T-helper 17 cell (primary cell): Measurements from ENCODE around the gene HAAO. TPM values are rescaled to one million over a fixed set of nuclear protein-coding genes. Genes with fewer than 3 reads are reported as not detected.
A peak's percentile ranks its signal among the peaks of the same experiment; 100 is the strongest.

Source experiments
- ATAC-seq: fragments of 150-1000 bp; cut with Tn5 transposase; 2 replicates; pipeline ENCODE4 v1.10.0; 2021; ENCODE audit warnings: mild to moderate bottlenecking, moderate library complexity
- DNase-seq, 3 donors: peaks; one replicate each; pipeline versions ENCODE4 v3.0.0 to v3.0.0-alpha.2; 2020 to 2021
- H3K9me3 ChIP-seq: one replicate; pipeline ENCODE4 v1.7.0; 2013; ENCODE audit warnings: low read length, mild to moderate bottlenecking; ENCODE audit not compliant: control insufficient read depth, poor library complexity, severe bottlenecking
- H3K27ac Mint-ChIP-seq: one replicate; pipeline ENCODE4 v1.8.0; 2022; ENCODE audit warnings: mild to moderate bottlenecking, moderate library complexity, mixed read lengths
- H3K27me3 Mint-ChIP-seq: one replicate; pipeline ENCODE4 v1.8.0; 2022; ENCODE audit warnings: mixed read lengths
- H3K36me3 Mint-ChIP-seq: one replicate; pipeline ENCODE4 v1.8.0; 2022; ENCODE audit warnings: low read depth, mixed read lengths
- H3K4me1 Mint-ChIP-seq: one replicate; pipeline ENCODE4 v1.8.0; 2022; ENCODE audit warnings: mild to moderate bottlenecking, mixed read lengths
- H3K4me3 Mint-ChIP-seq: one replicate; pipeline ENCODE4 v1.8.0; 2022; ENCODE audit warnings: mild to moderate bottlenecking, moderate library complexity, mixed read lengths
- total RNA-seq, 4 donors: library from RNA in 2 of 4; stranded (reverse) in 2 of 4; gene quantifications; one replicate each; pipeline ENCODE4 v1.2.3 and lab custom pipeline; 2022 to 2026

Gene HAAO
- total RNA-seq, 2 donors from 2014 or later, result 0.37 TPM; not detected in 1

DNA sequence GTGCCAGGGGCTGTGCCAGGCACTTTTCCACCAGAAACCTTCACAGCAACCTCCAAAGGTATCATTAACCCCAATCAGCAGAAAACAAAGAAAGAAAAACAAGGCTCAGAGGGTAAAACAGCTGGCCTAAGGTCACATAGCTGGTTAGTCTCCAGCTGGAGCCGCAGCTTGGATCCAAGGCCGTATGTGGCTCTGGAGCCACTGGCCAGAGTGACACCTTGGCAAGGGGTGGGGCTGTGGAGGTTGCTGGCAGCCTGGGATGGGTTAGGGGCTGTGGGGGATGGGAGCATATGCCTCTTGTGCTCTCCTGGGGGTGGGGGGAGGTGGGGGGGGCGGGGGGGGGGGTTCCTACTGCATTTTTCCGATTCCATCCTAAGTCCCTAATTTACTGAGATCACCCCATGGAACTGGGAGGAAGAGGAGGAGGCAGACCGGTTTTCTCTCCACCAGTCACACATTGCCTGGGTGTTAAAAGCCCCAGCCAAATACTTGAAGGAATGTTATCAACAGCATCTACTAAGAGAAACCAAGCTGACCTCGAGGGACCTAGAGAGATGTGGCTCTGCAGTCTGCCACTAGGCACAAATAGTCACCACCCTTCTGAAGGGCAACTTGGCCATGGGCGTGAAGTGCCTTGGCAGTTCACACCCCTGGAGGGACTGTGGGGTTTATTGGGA, 8.0 kb downstream of the HAAO start:
- no peak overlapping the region for H3K27ac Mint-ChIP-seq
- no peaks in the 10 kb centered on the region for H3K4me1 Mint-ChIP-seq
- H3K9me3 ChIP-seq, result no peaks in the 10 kb centered on the region
- DNase-seq, result no peak
- peaks cover 34% of the 10 kb centered on the region for H3K27me3 Mint-ChIP-seq
- H3K4me3 Mint-ChIP-seq, result no peak overlapping the region
- ATAC-seq, result no peak
- H3K36me3 Mint-ChIP-seq, result no peaks in the 10 kb centered on the region

DNA sequence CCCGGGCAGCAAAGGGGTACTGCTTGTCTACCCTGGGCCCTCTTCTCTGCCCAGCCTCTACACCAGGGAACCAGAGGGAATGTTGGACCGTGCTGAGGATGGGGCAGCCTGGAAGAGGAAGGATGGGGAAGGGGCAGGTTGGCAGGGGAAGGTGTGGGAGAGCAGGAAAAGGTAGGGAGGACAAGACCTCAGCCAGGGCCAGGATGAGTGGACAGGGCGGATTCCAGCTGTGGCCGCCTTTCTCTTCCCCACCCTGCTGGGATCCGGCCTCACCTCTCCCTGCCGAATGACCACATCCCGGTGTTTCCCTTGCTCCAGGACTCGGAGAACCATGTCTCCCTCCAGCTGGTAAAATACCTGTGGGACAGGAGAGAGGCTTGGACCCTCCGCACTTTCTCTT, 8.9 kb downstream of the HAAO start:
- ATAC-seq (no peak), DNase-seq (no peak)
- Mint-ChIP-seq H3K27ac (no peak overlapping the region), H3K27me3 (peaks cover 30% of the 10 kb centered on the region), H3K4me3 (no peak overlapping the region), H3K36me3 (no peaks in the 10 kb centered on the region), H3K4me1 (no peaks in the 10 kb centered on the region)
- no peaks in the 10 kb centered on the region for H3K9me3 ChIP-seq

DNA sequence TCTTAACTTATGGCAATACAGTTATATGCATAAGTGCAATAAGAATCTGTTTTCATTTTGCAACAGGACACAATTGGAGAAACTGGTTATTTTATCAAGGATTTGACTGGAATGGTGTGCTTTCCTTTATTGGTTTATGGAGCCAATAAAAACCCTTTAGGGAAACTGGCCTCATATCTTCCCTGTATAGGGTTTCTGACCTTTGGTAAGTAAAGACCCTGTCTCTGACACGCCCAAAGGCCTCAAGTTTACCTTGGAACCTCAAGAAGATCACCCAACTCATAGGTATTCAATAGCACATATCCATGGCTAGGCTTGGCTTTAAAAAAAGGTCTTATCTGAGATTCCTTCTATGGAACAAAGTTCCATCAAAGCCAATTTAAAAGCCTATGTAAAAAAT, 11.2 kb downstream of the HAAO start:
- H3K27ac Mint-ChIP-seq, result no peak overlapping the region
- H3K27me3 Mint-ChIP-seq, result peaks cover 7% of the 10 kb centered on the region
- DNase-seq (no peak), ATAC-seq (no peak)
- no peaks in the 10 kb centered on the region for H3K4me1 Mint-ChIP-seq
- H3K9me3 ChIP-seq, result no peaks in the 10 kb centered on the region
- no peak overlapping the region for H3K4me3 Mint-ChIP-seq
- peaks cover 2% of the 10 kb centered on the region for H3K36me3 Mint-ChIP-seq

DNA sequence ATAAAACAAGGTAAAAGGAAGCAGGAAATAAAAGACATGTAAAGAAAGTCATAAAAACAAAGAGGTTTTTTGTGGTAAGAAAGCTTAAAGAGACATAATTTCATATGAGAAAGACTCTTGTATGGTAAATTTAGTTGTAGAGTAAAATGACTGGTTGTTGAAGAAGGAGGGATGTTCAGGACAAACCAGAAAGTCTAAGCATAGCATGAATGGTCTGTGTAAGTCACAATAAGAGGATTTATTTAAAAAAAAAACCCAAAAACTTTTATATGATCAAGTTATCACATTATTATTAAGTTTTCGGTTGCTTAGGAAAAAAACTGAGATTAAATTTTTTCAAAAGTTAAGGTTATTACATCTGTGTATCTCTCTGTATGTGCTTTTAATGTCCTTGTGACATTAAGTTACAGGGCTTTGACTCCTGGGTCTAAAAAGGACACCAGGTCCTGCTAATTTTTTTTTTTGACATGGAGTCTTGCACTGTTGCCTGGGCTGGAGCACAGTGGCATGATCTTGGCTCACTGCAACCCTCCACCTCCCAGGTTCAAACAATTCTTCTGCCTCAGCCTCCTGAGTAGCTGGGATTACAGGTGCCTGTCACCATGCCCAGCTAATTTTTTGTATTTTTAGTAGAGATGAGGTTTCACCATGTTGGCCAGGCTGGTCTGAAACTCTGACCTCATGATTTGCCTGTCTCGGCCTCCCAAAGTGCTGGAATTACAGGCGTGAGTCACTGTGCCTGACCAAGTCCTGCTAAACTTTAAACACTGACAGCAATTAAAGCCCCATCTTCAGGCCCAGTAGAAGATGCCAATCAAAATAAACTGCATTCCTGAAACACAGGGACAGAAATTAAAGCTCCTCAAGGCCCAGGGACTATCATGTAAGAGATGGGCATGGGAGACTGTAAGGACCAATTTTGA, 14.2 kb downstream of the HAAO start:
- H3K27me3 Mint-ChIP-seq, result peaks cover 7% of the 10 kb centered on the region
- DNase-seq (no peak), ATAC-seq (no peak)
- peaks cover 3% of the 10 kb centered on the region for H3K36me3 Mint-ChIP-seq
- peaks cover 6% of the 10 kb centered on the region for H3K4me1 Mint-ChIP-seq
- no peak overlapping the region for H3K4me3 Mint-ChIP-seq
- no peaks in the 10 kb centered on the region for H3K9me3 ChIP-seq
- H3K27ac Mint-ChIP-seq, result no peak overlapping the region

- Mint-ChIP-seq H3K27me3 (no peaks in the 10 kb centered on the region), H3K36me3 (peaks cover 3% of the 10 kb centered on the region), H3K4me1 (peaks cover 8% of the 10 kb centered on the region), H3K4me3 (no peak overlapping the region), H3K27ac (no peak overlapping the region)
- ATAC-seq (no peak), DNase-seq (no peak)
- H3K9me3 ChIP-seq, result no peaks in the 10 kb centered on the region
These were observed 16.6 kb downstream of the HAAO start for GRCh38 chr2:42775810-42776209.

DNA sequence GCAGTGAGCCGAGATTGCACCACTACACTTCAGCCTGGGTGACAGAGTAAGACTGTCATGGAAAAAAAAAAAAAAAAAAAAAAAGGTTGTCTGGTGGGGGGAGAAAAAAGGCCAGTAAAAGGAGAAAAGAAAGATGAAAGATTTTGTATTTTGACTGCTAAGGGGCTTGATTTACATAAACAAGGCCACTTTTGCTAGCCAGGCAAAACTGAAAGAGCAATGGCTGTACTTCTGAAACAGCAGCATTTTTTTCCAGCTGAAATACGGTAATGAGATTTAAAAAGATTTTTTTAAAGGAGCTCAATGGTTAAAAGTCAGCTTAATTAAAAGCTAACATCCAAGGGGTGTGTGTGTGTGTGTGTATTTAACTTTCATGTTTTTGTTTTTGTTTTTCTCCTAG, 17.2 kb downstream of the HAAO start:
- Mint-ChIP-seq H3K4me1 (peaks cover 8% of the 10 kb centered on the region), H3K4me3 (no peak overlapping the region), H3K27ac (no peak overlapping the region), H3K36me3 (peaks cover 3% of the 10 kb centered on the region), H3K27me3 (no peaks in the 10 kb centered on the region)
- no peaks in the 10 kb centered on the region for H3K9me3 ChIP-seq
- DNase-seq (no peak), ATAC-seq (no peak)

- ATAC-seq, result no peak
- no peak for DNase-seq
- Mint-ChIP-seq H3K36me3 (peaks cover 2% of the 10 kb centered on the region), H3K4me1 (peaks cover 11% of the 10 kb centered on the region), H3K27ac (no peak overlapping the region), H3K27me3 (no peaks in the 10 kb centered on the region), H3K4me3 (no peak overlapping the region)
- H3K9me3 ChIP-seq, result no peaks in the 10 kb centered on the region
These were observed 20.7 kb downstream of the HAAO start for GRCh38 chr2:42771546-42772153.

GRCh38 chr2:42770288-42771131, 21.9 kb downstream of the HAAO start:
- Mint-ChIP-seq H3K27ac (no peak overlapping the region), H3K27me3 (no peaks in the 10 kb centered on the region), H3K4me3 (no peak overlapping the region), H3K4me1 (peaks cover 10% of the 10 kb centered on the region), H3K36me3 (peaks cover 2% of the 10 kb centered on the region)
- no peak for DNase-seq
- peak; percentile 44 for ATAC-seq
- H3K9me3 ChIP-seq, result no peaks in the 10 kb centered on the region

GRCh38 chr2:42769583-42770287, 22.6 kb downstream of the HAAO start:
- H3K9me3 ChIP-seq, result no peaks in the 10 kb centered on the region
- H3K36me3 Mint-ChIP-seq, result peaks cover 2% of the 10 kb centered on the region
- H3K27ac Mint-ChIP-seq, result no peak overlapping the region
- H3K27me3 Mint-ChIP-seq, result no peaks in the 10 kb centered on the region
- peaks cover 4% of the 10 kb centered on the region for H3K4me1 Mint-ChIP-seq
- no peak overlapping the region for H3K4me3 Mint-ChIP-seq
- DNase-seq, result no peak
- no peak for ATAC-seq

DNA sequence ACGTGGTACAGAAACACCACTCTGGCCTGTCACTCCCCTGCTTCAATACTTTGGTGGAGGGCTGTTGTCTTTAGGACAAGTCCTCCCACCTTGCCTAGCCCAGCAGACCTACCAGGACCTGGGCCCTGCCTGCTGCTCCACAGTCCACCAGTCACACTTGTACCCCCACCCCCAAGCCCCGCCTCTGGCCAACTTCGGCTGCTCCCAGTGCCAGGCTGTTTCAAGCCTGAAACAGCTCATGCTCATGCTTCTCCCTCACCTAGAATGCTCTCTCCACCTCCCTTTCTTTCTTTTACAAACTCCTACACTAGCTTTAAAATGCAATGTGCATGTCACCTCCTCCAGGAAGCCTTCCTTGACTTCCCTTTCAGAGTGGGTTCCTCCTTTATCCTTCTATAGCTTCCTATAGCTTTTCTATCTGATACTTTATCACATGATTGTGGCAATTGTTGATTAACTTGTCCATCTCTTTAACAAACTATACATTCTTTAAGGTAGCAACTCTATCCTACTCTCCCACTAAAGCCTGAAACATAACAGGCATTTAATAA, 23.6 kb downstream of the HAAO start:
- Mint-ChIP-seq H3K27ac (no peak overlapping the region), H3K27me3 (no peaks in the 10 kb centered on the region), H3K4me3 (no peak overlapping the region), H3K36me3 (no peaks in the 10 kb centered on the region), H3K4me1 (peaks cover 5% of the 10 kb centered on the region)
- no peaks in the 10 kb centered on the region for H3K9me3 ChIP-seq
- ATAC-seq (no peak), DNase-seq (no peak)

DNA sequence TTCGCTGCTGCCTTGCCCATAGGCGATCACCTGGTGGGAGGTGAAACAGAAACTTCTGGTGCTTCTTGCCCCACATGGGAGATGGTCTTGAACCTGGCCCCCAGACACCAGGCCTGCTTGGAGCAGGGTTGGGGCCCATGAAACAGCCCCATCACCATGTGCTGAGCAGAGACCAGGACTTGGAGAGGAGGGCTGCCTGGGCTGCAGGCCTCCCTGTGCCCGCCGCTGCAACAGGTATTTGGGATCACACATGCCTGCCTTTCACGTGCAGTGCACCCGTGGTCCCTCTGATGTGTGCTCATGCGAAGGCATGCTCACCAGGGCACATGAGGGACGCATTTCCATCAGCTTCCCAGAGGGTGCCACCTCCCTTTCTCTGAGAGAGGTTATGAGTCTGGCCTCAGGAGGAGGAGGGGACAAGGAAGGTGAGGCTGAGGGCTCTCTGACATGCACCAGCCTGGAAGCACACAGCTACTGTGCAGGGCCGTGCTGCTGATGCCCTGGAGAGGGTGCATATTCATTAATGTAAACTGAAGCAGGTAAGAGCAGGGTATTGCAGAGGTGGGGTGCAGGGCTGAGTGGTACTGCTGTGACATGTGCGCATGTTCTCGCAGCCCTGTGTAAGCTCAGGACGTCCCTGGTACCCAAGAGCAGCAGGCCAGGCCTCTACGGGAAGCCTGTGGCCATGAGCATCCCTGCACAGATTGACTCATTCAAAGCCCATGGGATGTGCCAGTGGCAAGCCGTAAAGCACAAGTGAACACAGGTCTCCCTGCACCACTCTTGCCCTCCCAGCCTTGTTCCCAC, 24.3 kb downstream of the HAAO start:
- Mint-ChIP-seq H3K4me3 (no peak overlapping the region), H3K36me3 (peaks cover under 1% of the 10 kb centered on the region), H3K27me3 (no peaks in the 10 kb centered on the region), H3K27ac (no peak overlapping the region), H3K4me1 (peaks cover 7% of the 10 kb centered on the region)
- ATAC-seq (no peak), DNase-seq (no peak)
- no peaks in the 10 kb centered on the region for H3K9me3 ChIP-seq
